GM21723 (cell line): ENCODE measurements around the gene UBE2E2.
A peak's percentile ranks its signal among the peaks of the same experiment; 100 is the strongest.

Experiments used
- ATAC-seq: cut with Tn5 transposase; IDR thresholded peaks from one replicate; pipeline ENCODE4 v1.9.1; 2021; ENCODE audit warnings: mild to moderate bottlenecking, moderate library complexity; ENCODE audit not compliant: unreplicated experiment

The UBE2E2 gene

DNA sequence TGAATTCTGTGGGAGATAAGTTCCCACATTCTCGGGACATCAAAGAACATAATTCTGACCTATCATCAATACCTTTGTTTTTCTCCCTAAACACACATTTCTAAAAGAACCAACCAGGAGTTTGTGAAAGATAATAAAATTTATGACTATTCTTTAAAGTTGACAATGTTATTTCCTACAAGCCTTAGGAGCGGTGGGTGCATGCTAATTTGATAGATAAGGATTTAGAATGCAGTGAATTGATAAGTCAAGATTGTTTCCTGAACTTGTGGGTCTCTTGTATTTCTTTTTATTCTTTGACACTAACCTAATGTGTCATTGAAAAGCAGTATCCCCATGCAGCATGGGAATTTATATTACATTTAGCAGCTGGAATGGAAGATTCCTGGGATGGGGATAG is 10.3 kb upstream of the UBE2E2 start:
- no peak for ATAC-seq

DNA sequence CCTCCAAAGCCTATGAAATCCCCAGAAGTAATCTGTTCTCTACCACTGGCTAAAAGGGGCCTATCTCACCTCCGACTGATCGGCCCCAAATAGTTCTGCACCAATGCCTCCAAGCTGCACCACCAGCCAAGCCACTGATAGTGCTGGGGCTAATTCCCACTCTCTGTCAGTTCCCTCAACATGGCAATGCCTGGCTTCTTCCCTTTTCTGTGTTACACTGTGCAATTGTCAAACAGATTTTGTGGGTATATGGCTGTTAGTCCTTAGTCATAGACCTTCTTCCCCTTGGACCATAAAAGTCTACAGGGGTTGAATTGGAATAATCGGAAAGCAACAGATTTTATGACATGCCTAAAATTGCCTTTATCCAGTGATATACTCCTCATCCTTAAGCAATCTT is 9.3 kb upstream of the UBE2E2 start:
- no peak for ATAC-seq

DNA sequence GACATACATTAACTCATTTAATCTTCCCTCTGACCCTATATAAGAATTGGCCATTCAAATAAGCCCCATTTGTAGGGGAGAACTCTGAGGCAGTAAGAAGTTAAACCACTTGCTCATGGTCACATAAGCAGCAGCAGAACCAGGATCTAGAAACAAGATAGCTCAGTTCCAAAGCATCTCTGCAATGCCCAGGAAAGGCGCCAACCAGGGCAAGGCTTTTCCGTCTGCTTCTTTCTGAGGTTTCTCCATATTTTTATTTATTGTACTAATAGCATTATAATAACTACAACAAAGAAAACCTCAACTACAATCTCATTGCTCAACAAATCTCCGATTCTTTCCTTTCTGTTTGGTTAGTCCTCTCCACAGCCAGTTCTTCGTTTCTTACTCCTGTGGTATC is 4.3 kb upstream of the UBE2E2 start:
- ATAC-seq = no peak

DNA sequence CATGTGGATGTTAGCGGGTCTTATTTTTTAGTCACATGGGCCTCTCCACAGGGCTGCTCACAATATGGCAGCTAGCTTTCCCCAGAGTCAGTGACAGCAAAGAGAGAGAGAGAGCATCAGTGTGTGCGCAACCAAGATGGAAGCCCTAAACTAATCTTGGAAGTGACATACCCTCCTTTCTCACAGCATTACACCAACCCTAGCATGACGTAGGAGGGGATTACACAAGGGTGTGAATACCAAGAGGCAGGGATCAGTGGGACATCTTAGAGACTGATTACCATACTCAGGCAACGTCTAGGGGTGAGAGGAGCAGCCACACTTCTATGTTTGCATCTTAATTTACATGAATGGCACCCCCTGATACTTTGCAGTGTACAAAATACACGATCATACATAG is 3.5 kb upstream of the UBE2E2 start:
- no peak for ATAC-seq

DNA sequence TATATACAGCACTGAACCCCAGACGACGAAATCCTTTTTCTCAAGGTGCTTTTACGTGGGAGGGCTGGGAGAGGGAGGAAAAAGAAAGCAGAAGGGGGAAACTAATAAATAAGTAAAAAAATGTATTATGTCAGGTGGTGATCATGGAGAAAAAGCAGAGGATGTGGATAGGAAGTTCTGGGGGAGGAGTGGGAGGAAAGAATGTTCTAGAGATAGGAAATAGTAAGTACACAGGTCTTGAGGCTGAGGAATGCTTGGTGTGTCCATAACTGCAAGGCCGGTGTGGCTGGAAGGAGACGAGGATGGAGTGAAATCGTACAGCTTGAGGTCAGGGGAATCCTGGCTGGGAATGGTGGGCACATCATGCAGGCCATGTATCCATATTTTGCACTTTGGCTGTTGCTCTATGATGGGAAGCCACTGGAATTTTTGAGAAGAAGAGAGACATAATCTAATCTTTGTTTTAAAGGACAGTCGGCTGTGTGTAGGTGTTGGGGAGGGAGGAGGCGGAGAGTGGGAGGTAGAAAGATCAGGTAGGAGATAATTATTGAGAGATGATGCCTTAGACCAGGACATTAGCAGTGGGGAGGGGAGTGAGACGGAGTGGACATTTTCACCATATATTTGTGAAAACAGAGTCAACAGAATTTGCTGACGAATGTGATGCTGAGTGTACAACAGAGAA is 1.8 kb upstream of the UBE2E2 start:
- ATAC-seq = no peak

DNA sequence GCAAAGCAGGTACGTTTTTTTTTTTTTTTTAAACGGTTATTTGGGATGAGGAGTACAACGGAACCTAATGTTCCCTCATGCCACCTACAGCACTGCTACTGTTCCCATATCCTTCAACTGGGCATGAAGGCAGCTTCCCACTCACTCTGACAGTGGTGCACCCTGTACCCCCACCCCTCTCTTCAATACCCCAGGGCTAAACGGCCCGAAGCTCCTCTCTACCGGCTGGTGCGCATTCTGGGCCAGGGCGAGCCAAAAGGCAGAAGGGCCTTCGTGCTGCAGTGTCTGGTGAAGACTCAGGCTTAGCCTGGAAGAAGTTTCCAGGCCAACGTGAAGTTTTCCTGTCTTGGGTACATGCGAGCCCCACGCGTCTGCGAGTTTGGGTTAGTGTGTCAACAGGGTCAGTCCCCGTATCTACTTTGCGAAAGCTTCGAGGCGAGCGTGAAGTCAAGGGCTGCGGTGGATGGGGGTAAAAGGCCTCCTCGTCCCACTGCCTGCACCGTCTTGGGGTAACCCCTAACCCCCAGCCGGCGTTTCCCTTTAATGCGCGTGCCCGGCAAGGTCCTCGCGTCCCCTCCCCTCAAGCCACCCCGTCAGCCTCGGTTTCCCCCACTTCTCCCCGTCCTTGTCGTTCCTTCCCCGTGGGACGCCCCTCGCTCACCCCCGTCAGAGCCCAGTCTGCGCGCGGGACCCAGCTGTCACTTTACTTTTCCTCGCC is 765 bp upstream of the UBE2E2 start:
- peak; percentile 30 for ATAC-seq

GRCh38 chr3:23203708-23204330 is 692 bp downstream of the UBE2E2 start:
- peak; percentile 26 for ATAC-seq

- ATAC-seq = no peak
Observed at GRCh38 chr3:23206366-23206765, 3.2 kb downstream of the UBE2E2 start.

DNA sequence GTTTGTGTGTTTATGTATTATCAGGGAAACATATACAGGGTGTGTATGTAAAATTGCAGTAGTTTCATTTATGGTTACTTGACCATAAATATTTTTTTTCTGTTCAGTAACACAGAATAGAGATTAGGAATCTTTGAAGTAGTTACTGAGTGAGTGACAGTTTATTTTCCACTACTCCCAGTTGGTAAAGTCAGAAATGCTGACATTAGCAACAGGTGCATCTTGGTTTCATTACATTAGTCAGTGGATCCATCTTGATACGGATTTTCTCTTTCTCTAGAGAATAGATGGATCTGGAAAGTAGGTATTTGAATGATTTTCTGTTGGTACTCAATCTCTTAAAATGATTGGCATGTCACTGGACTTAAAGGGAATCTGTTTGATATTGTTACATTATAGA is 6.0 kb downstream of the UBE2E2 start:
- no peak for ATAC-seq

GRCh38 chr3:23209747-23210487 is 6.8 kb downstream of the UBE2E2 start:
- ATAC-seq = no peak

DNA sequence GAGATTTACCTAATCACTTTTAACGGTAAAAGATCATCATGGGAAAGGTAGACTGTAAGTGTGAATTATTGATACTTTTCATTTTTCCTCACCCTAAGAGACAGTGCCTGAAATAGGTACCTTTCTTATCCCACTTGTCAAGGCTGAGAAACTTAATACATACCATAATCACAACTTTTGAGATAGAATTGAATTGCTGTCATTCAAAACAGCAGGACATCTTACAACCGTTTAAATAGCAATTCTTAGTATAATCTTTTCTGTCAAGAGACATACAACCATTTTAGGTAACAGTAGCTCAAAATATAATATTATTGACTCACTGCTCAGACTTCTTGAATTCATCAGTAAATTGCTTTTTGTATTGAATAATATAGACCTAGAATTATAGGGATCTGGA is 10.7 kb downstream of the UBE2E2 start:
- no peak for ATAC-seq

DNA sequence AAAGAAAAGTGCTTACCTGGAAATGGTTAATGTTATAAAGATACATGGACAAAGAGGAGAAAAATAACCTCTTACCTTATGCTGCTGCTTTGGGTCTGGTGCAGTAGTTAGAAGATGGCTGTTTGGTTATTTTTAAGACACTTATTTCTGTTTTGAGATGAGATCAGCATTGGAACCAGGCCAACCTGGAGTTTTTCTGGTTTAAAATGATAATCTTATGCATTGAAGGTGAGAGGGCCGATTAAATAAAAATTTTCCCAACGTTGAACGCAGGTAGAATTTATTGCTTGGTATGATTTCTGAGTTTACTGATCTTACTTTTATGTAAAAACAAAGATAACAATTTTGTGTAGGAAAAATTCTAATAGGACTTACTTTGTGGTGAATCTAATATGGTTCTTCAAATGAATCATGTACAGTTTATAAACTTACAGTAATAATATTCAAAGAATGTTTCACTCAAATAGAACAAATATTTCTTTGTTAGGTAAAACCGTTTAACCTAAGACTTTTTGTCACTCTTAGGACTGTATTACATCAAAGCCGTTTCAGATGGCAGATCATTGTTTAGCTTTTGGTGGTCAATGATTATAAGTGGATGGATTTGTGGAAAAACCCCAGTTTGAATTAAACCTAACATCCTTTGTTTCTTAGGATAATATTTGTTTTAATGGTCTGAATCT is 14.9 kb downstream of the UBE2E2 start:
- no peak for ATAC-seq

GRCh38 chr3:23219117-23219516 is 16.0 kb downstream of the UBE2E2 start:
- ATAC-seq = peak; percentile 47

- ATAC-seq = peak; percentile 64
Observed at GRCh38 chr3:23219552-23219951, 16.4 kb downstream of the UBE2E2 start.

GRCh38 chr3:23221136-23221535 is 18.0 kb downstream of the UBE2E2 start:
- ATAC-seq = no peak

DNA sequence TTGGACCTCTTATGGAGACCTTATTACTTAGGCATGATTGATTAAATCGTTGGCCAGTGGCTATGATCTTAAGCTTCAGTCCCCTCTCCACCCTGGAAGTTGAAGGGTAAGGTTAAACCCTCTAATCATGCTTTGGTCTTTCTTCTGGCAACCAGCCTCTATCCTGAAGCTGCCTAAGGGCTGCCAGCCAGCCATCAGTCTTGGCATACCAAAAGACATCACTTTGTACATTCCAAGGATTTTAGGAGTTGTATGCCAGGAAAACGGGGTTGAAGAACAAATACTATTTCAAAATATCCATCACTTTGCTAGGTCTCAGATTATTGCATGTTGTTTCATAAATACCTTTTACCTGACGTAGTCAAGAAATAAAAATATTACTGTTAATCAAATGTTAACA is 28.9 kb downstream of the UBE2E2 start:
- ATAC-seq = no peak

- no peak for ATAC-seq
Observed at GRCh38 chr3:23232854-23233253, 29.7 kb downstream of the UBE2E2 start.

- no peak for ATAC-seq
Observed at GRCh38 chr3:23235264-23235663, 32.1 kb downstream of the UBE2E2 start.

DNA sequence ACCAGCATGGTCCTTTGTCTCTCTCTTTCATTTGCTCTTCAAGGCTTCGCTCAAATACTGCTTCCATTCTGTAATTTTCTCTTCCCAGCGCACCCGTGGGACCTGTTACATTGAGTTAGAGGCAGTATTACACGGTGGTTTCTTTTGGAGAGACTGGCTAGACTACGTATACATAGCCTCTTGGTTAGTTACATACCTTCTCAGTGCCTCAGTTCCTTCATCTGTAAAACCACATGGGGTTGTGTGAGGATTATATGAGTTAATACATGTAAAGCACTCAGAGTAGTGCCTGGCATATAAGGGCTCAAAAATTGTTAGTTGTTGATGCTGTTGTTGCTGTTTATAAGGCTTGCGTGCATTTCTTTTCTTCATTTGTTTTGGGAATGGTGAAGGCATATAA is 33.8 kb downstream of the UBE2E2 start:
- no peak for ATAC-seq

- no peak for ATAC-seq
Observed at GRCh38 chr3:23238156-23238555, 35.0 kb downstream of the UBE2E2 start.

DNA sequence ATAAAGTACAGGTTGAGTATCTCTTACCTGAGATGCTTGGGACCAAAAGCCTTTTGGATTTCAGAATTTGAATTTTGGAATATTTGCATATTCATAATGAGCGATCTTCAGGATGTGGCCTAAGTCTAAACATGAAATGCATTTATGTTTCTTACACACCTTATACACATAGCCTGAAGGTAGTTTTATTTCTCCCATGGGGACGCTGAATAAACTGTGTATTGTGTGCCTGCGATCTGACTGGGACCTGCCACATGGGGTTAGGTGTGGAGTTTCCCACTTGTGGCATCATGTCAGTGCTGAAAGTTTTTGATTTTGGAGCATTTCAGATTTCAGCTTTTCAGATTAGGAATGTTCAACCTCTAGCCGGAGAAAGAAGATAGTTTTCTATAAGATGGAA is 35.5 kb downstream of the UBE2E2 start:
- ATAC-seq = no peak
